HUES6 (cell line): ENCODE data around the gene IFNA21.
"Not testable (repeated sequence)": the region's sequence is repeated elsewhere in the genome, so short reads cannot be mapped to it uniquely, and the experiment has no call there.

Experiments used
- H3K27ac ChIP-seq: 2 replicates; pipeline ENCODE4 v1.7.0; 2013; ENCODE audit warnings: low read depth, mild to moderate bottlenecking, low read length, inconsistent platforms
- H3K27me3 ChIP-seq: 2 replicates; pipeline ENCODE4 v1.6.1; 2013; ENCODE audit warnings: low read length; ENCODE audit not compliant: control insufficient read depth, insufficient read depth
- H3K36me3 ChIP-seq: 2 replicates; pipeline ENCODE4 v1.6.1; 2013; ENCODE audit warnings: low read length; ENCODE audit not compliant: control insufficient read depth, insufficient read depth
- H3K4me1 ChIP-seq: 2 replicates; pipeline ENCODE4 v1.6.1; 2013; ENCODE audit warnings: low read length; ENCODE audit not compliant: control insufficient read depth, insufficient read depth
- H3K4me3 ChIP-seq: 2 replicates; pipeline ENCODE4 v1.5.1; 2013; ENCODE audit warnings: low read depth, low read length
- H3K9ac ChIP-seq: one replicate; pipeline ENCODE4 v1.6.1; 2013; ENCODE audit warnings: mild to moderate bottlenecking, low read length
- H3K9me3 ChIP-seq: 2 replicates; pipeline ENCODE4 v1.6.1; 2013; ENCODE audit warnings: low read depth, low read length; ENCODE audit not compliant: control insufficient read depth, insufficient read depth

The IFNA21 gene

GRCh38 chr9:21182810-21183736 is 16.6 kb upstream of the IFNA21 start:
- H3K9ac ChIP-seq, H3K27ac ChIP-seq, H3K4me3 ChIP-seq, H3K36me3 ChIP-seq, H3K4me1 ChIP-seq, H3K27me3 ChIP-seq, H3K9me3 ChIP-seq: not testable (repeated sequence)

DNA sequence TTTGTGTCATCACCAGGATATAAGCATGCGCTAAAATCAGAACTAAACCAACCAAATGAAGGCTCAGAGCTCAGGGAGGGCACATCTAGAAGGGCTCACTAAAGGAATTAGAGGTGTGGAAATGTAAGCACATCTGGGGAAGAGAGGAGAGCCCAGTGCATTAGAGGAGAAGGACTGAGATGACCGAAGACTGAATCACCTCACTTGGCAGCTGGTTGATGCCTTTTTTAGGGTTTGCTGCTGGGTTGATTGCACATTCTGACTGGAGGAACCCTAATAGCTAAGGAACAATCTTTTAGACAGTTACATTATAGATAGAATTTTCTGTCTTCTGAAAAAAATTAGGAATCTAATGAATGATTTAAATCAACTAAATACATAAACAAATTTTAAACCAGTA is 8.2 kb upstream of the IFNA21 start:
- no peaks in the 10 kb centered on the region for H3K9me3 ChIP-seq
- H3K9ac ChIP-seq: no peak overlapping the region
- no peaks in the 10 kb centered on the region for H3K27me3 ChIP-seq
- H3K4me3 ChIP-seq: no peak overlapping the region
- no peaks in the 10 kb centered on the region for H3K4me1 ChIP-seq
- no peaks in the 10 kb centered on the region for H3K36me3 ChIP-seq
- no peak overlapping the region for H3K27ac ChIP-seq

- H3K4me1 ChIP-seq: no peaks in the 10 kb centered on the region
- no peak overlapping the region for H3K9ac ChIP-seq
- H3K4me3 ChIP-seq: no peak overlapping the region
- H3K36me3 ChIP-seq: no peaks in the 10 kb centered on the region
- no peak overlapping the region for H3K27ac ChIP-seq
- H3K9me3 ChIP-seq: no peaks in the 10 kb centered on the region
- H3K27me3 ChIP-seq: no peaks in the 10 kb centered on the region
Measured at GRCh38 chr9:21172156-21172555, 5.7 kb upstream of the IFNA21 start.

DNA sequence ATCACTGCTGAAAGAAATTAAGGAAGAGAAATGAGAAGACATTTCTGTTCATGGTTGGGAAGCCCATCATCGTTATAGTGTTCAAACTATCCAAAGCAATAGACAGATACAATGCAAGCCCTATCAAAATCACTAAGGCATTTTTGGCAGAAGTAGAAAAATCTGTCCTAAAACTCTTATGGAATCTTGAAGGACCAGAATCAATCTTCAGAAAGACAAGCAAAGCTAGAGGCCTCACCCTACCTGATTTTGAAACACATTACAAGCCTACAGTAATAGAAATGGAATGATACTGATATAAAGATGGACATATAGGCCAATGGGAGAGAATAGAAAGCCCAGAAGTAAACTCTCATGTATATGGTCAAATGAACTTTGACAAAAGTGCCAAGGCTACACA is 4.9 kb upstream of the IFNA21 start:
- no peaks in the 10 kb centered on the region for H3K4me1 ChIP-seq
- no peak overlapping the region for H3K4me3 ChIP-seq
- H3K9me3 ChIP-seq: no peaks in the 10 kb centered on the region
- no peak overlapping the region for H3K27ac ChIP-seq
- H3K9ac ChIP-seq: no peak overlapping the region
- H3K36me3 ChIP-seq: no peaks in the 10 kb centered on the region
- H3K27me3 ChIP-seq: no peaks in the 10 kb centered on the region

DNA sequence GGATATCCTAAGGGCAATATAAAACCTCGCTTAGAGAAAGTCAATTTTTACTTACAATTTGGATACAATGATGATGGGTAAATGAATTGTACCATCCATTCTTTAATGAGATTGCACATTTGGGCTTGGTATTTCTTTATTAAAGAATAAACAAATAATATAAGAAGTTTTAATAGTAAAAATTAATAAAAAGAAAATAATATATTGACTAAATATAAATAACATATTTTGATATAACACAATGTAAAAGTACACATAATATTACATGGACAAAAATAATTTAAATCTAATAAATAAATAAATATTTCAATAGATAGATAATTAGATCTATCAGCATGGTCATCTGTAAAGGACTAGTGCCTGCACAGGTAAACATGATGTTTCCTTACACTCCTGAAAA is 944 bp downstream of the IFNA21 start:
- Histone ChIP-seq H3K9ac (no peak overlapping the region), H3K27me3 (no peaks in the 10 kb centered on the region), H3K4me3 (no peak overlapping the region), H3K36me3 (no peaks in the 10 kb centered on the region), H3K9me3 (no peaks in the 10 kb centered on the region), H3K27ac (no peak overlapping the region), H3K4me1 (no peaks in the 10 kb centered on the region)

- Histone ChIP-seq H3K9ac (no peak overlapping the region), H3K27me3 (no peaks in the 10 kb centered on the region), H3K9me3 (no peaks in the 10 kb centered on the region), H3K4me1 (no peaks in the 10 kb centered on the region), H3K27ac (no peak overlapping the region), H3K4me3 (no peak overlapping the region), H3K36me3 (no peaks in the 10 kb centered on the region)
Measured at GRCh38 chr9:21160178-21160577, 6.3 kb downstream of the IFNA21 start.

DNA sequence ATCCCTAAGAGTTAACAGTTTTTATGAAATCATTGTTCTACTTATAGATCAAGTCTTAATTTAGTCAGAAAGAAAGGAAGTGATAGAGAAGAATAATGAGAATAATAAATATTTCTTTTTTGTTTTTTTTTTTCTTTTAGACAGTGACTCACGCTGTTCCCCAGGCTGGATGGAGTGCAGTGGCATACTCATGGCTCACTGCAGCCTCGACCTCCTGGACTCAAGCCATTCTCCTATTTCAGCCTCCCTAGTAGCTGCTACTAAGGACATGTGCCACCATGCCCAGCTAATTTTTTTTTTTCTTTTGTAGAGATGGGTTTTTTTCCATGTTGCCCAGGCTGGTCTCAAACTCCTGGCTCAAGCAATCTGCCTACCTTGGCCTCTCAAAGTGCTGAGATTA is 11.0 kb downstream of the IFNA21 start:
- Histone ChIP-seq H3K4me1 (no peaks in the 10 kb centered on the region), H3K36me3 (no peaks in the 10 kb centered on the region), H3K9me3 (no peaks in the 10 kb centered on the region), H3K4me3 (no peak overlapping the region), H3K9ac (no peak overlapping the region), H3K27me3 (no peaks in the 10 kb centered on the region), H3K27ac (no peak overlapping the region)

- no peak overlapping the region for H3K9ac ChIP-seq
- H3K9me3 ChIP-seq: no peaks in the 10 kb centered on the region
- no peak overlapping the region for H3K27ac ChIP-seq
- H3K36me3 ChIP-seq: no peaks in the 10 kb centered on the region
- H3K27me3 ChIP-seq: no peaks in the 10 kb centered on the region
- H3K4me3 ChIP-seq: no peak overlapping the region
- H3K4me1 ChIP-seq: no peaks in the 10 kb centered on the region
Measured at GRCh38 chr9:21154018-21154608, 12.3 kb downstream of the IFNA21 start.

GRCh38 chr9:21153336-21154017 is 13.0 kb downstream of the IFNA21 start:
- H3K36me3 ChIP-seq: no peaks in the 10 kb centered on the region
- no peak overlapping the region for H3K9ac ChIP-seq
- H3K4me3 ChIP-seq: no peak overlapping the region
- H3K9me3 ChIP-seq: no peaks in the 10 kb centered on the region
- H3K4me1 ChIP-seq: no peaks in the 10 kb centered on the region
- no peaks in the 10 kb centered on the region for H3K27me3 ChIP-seq
- H3K27ac ChIP-seq: no peak overlapping the region

DNA sequence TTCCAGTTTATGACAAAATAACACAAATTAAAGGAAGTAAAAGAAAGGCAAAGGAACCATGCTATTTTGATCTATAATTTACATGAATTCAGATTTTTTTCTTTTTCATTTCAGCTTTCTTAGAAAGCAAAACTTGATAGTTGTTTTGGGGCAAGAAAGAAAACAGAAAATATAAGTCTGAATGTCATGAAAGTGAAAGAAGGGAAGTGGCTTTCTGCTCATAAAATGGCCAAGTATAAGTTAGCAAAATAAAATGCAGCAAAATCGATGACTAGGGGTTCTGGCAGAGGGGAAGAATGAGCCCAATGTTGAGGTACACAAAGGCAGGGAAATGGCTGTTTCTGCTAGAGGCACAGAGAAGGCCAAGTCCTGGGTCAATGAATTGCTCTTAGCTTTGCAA is 21.9 kb downstream of the IFNA21 start:
- Histone ChIP-seq H3K36me3 (no peaks in the 10 kb centered on the region), H3K4me3 (no peak overlapping the region), H3K9me3 (no peaks in the 10 kb centered on the region; the same call in 1 of the 2 replicates), H3K9ac (no peak overlapping the region), H3K27me3 (no peaks in the 10 kb centered on the region), H3K27ac (no peak overlapping the region), H3K4me1 (no peaks in the 10 kb centered on the region)

DNA sequence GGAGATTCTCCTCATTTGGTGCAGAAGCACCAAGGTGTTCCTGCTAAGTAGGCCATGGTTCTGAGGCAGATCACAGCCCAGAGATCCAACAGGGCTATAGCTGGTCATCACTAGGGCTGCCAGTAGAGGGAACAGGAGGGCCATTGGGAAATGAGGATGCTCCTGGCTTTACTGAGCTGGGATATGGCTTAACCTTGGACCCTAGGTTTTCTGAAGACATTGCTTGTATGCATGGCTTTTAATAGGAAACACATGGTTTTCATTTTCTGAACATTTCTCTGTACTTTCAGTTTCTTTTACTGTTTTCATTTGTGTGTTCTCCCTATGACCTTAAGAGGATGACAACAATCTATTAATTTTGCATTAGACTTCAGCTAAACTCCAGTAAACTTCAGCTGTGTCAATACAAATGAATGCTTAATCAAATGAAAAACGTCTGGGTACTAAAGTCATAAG is 25.0 kb downstream of the IFNA21 start, which contains the start of gene IFNW1:
Gene IFNW1, minus strand, starts transcription at position 406 of the 456 bp plus-strand sequence. Its CDS starts 262 bp downstream, at position 144.
- Histone ChIP-seq H3K9ac (no peak within 1 kb of the TSS), H3K36me3 (no peaks in the 10 kb centered on the region), H3K9me3 (no peaks in the 10 kb centered on the region), H3K27me3 (no peaks in the 10 kb centered on the region), H3K4me3 (no peak within 1 kb of the TSS), H3K4me1 (no peaks in the 10 kb centered on the region), H3K27ac (no peak within 1 kb of the TSS)
